ENCODE measurements around the gene TMEM47.

The TMEM47 gene

DNA sequence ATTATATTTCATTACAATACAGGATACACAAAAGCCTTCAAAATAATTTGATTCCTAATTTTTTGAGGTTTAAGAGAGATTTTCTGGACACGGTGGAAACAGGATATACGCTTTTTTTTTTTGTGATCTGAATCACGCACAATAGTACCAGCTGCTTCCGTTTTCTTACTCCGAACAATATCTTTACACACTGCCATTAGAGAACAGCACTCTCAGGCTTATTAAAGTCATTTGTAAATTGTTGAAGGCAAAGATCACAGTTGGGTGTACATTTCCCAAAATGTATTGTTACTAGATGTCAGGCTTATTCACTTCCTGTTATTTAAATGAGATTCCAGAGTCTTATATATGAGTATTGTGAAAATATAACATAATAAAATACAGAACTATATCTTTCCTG is 71.5 kb downstream of the TMEM47 start:
- no peak for DNase-seq (ENCODE audit: low read depth)

DNA sequence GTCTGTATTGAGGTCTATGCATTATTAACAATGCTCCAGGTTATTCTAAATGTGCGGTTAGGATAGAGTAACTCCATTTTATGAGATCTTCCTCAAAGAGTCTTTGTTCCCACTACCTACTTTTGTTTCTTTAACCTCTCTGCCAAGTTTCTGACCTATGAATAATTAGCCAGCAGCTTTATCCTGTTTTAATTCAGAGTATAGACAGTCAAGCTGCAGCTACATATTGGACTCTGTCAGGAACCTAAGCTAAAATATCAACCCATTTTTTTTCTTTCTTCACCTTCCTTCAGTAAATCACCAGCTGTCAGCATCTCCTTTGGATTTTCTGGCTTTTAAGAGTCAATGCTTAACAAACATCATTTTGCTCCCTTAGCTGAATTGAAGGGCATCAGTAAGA is 72.3 kb downstream of the TMEM47 start:
- DNase-seq (ENCODE audit: low read depth): no peak

DNA sequence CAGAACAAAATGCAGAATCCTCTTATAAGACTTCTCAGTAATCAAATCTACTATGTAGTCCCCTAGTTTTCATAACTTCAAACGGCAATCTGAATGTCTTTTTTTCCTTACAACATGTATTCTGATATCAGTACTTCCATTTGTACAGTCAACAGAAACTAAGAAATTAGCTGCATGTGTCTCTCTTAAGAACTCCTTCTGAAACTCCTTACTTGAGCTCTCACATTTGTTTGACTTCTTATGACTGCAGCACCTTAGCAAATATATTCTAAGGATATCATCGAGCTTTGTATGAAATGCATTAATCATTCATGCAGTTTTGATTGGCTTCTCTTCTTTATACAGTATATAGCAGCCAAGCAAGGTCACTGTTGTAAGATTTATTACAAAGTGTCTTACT is 77.0 kb downstream of the TMEM47 start:
- DNase-seq (ENCODE audit: low read depth): no peak

DNA sequence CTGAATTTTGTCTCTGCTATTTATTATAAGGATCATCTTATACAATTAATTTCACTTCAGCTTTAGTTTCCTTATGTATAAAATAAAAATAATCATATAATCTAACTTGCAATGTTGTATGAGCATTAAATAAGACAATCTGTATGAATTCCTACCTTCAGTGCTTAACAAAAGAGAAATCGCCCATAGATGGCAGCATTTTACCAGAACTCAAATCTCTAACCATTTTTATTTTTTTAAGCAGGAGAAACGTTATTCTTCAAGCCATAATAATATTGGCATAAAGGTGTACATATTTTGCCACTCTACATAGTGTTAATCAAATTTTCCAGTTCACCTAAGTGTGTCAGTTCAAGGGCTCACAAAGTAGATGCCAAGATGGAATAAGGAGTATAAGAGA is 78.8 kb downstream of the TMEM47 start:
- DNase-seq (ENCODE audit: low read depth): no peak
